GM19239 (cell line): ENCODE measurements around the gene RPS6KA2.

Experiments used
- DNase-seq: peaks from one replicate; pipeline ENCODE4 v3.0.0; 2011; ENCODE audit warnings: low spot score; ENCODE audit not compliant: insufficient read length
- FAIRE-seq: peaks from 2 replicates; lab custom pipeline; 2011; peaks lifted over from hg19 to GRCh38; lab: Jason Lieb, UNC

Gene RPS6KA2

DNA sequence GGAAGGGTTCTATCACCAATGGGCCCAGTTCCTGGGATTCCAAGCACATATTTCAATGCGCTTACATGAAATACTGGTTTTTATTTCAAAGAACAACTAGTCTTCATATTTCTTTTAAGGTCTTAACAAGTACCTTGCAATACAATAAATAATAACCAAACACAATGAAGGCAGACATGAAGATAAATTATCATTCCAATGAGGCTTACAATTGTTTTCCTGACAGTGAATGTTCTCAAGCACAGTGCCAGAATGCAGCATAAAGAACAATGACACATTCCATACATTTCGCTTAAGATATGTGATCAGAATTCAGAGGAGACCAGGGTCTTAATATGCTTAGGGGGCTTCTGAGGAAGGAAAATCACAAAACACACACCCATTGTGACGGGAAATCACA, 66.8 kb downstream of the RPS6KA2 start:
- FAIRE-seq (no peak), DNase-seq (no peak)

DNA sequence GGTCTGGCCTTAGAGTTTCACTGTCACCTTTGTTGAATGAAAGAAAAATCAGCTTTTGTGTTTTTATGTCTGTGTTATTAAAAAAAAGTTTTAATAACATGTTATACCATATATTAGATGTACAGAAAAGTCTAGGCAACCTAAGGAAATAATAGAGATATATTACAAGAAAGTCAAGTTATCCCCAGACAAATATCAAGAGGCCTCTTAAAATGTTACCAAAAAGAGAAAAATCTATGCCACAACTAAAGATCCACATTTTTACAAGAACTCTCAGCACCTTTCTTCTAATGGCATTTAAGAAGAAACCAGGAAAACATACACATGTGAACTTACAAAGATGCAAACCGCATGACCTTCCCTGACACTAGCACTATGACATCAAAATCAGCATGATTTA, 67.4 kb downstream of the RPS6KA2 start:
- no peak for DNase-seq
- FAIRE-seq, result no peak

- DNase-seq (no peak), FAIRE-seq (no peak)
Observed at GRCh38 chr6:166559211-166559610, 67.8 kb downstream of the RPS6KA2 start.

DNA sequence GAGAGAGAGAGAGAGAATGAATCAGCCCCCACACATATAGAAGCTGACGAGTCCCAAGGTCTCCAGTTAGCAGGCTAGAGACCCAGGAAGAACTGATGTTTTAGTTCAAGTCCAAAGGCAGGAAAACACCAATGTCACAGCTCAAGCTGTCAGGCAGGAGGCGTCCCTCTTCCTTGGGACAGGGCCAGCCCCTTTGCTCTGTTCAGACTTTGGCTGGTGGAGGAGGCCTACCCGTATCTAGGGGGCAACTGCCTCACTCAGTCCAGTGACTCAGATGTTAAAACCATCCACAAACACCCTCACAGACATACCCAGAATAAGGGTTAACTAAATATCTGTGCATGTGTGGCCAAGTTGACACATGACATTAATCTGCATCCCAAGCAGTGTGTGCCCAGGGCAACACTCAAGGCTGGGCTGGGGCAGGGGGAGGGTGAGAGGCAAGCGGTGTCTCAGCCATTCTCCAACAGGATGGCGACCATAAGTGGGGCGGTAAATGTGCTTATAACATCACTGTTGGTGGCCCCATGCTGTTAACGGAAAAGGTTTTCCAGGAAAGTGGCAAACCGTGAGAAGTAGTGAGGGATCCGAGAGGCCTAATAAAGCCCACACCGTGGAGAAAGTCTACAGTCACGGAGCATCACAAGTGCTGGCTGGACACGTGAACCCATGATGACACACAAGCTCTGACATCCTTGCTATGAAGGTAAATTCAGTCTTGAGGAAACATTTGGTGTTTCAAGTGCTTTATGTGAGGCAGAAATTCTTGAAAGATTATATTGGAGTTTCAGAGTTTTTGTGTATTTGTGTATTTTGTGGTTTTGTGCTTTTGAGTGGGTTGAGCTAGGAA, 68.7 kb downstream of the RPS6KA2 start:
- no peak for FAIRE-seq
- no peak for DNase-seq

- FAIRE-seq, result no peak
- no peak for DNase-seq
Observed at GRCh38 chr6:166556863-166557322, 70.2 kb downstream of the RPS6KA2 start.

DNA sequence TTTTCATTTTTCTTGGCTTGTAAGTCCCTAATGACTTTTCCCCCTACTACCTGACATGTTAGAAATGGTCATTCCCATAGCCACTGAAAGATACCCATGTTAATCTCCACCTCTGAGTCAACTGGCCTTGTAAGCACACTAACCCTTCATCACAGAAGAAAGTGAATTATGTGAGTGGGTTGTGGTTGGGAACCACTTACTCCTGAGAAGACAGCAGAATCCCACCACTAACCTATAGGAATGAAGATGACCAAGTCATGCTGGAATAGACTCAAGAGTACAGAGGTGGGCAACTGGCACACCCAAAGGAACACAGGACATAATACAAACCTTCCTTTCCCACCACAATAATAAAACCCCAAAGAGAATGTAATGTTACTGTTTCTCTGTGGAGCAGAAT, 70.7 kb downstream of the RPS6KA2 start:
- no peak for FAIRE-seq
- no peak for DNase-seq

DNA sequence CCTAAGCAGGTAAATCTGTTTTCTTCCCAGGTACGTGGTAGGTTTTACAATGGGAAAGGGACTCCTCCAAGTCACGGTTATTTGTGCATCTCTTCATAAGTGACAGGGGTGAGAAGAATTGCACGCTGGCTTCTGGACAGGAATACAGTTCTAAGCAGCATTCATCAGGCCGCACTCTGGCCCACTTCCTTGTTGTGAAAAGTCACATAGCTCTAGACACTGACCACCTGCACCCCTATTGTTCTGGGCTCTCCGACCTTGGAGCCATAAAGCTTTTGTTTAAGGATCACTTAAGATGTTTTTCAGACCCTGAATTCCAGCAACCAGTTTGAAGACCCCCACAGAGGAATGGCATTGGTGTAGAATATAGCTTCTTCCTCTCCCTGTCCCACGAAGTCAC, 72.0 kb downstream of the RPS6KA2 start:
- no peak for FAIRE-seq
- DNase-seq, result no peak

DNA sequence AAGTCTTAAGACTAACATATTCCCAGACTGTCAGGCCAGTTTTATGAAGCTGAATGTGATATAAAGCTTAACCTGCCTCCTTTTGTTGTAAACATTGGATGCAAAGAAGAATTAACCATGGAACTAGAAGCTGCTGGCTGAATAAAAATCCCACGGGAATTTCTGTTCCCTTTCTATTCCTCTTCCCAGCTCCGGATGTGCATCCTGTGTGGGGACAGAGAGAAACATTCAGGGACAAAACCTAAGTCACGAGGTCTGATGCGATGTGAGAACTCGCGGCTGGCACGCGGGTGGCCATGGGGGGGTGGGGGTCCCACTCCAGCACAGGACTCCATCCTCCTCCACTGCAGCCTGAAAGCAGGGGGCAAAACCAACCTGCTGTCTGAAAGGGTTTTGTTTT, 72.7 kb downstream of the RPS6KA2 start:
- no peak for FAIRE-seq
- no peak for DNase-seq

- DNase-seq (no peak), FAIRE-seq (no peak)
Observed at GRCh38 chr6:166553563-166554271, 73.3 kb downstream of the RPS6KA2 start.

DNA sequence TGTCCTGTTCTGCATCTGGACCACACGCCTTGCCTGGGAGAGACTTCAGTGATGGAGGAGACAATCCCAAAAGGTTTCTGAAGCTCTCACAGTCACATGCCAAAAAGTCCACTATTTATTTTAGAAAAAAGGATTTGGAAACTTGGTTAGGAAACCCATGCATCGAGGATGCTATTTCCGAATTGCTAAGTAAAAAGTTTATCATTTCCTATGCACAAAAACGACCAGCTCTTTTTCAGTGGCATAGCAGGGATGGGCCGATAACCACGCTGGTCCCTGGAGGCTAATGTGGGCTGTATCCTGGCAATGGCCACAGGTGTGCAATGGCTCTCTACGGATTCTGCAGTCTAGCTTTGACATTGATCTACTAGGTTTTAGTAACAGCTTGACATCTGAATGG, 74.5 kb downstream of the RPS6KA2 start:
- DNase-seq, result no peak
- no peak for FAIRE-seq

GRCh38 chr6:166551754-166552495, 75.1 kb downstream of the RPS6KA2 start:
- FAIRE-seq (no peak), DNase-seq (no peak)

DNA sequence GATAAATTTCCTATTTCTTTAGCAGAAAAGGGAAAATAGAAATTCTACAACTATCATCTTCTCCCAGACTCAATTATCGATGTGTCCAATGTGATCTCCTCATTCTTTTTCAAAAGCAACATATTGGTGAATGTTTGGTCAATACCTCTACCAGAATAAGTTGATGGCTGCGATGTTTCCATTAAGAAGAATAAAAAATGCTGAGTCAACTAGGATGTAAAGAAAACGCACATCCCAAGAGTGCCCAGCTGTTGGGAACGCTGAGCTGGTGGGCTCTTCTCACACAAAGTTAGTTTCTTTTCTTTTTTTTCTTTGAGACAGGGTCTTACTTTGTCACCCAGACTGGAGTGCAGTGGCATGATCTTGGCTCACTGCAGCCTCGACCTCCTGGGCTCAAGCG, 80.4 kb downstream of the RPS6KA2 start:
- no peak for FAIRE-seq
- DNase-seq, result no peak

DNA sequence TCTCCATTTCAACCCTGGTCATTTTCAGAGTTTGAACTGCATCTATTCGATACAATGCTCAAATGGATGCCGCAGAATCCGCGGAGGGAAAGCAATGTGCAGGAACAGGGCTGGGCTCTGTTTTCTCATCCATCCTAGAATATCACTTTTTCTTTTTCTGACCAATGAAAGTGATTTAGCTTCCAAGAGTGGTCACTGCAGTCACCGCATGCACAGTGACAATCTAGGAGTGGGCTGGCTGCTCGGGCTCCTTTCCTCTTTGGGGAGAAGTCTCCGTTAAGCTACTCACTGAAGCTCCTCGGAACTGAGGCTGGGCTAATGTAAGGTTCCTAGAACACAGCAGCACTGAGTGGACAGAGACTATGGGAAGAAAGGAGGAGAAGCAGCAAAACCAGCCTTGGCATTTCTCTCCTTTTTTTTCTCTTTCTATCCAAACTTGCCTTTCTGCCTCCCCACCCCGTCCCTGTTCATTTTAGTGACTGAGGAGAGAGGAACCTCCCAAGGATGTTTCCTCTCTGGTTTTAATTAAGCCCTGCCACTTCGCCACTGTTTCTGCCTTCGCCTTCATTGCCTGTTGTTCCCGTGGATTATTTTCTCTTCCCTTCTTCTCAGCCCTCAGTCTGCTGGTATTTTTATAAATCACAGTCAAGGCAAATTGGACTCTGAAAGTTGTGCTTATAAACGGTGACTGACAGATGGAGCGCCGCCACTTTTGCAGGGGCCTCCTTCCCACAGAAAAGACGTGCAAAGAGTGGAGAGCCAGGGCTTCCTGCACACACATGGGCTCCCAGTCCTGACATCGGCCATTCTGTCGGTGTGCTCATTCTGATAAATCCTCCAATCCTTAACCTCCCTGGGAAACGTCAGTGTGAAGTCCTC, 81.7 kb downstream of the RPS6KA2 start:
- no peak for FAIRE-seq
- no peak for DNase-seq

DNA sequence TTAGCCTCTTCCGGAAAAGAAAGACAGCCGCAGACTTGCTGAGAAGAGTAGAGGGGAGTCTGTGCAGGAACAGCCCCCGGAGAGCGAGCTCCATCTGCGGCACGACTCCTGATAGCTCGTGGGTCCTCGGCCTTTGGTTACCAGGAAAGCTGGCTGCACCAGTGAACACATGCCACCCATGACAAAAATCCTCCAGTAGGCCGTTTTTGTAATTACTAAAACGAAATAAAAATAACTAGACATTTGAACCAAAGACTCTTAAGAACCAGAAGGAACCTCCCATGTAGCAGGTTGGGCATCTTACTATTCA, 82.8 kb downstream of the RPS6KA2 start:
- no peak for FAIRE-seq

DNA sequence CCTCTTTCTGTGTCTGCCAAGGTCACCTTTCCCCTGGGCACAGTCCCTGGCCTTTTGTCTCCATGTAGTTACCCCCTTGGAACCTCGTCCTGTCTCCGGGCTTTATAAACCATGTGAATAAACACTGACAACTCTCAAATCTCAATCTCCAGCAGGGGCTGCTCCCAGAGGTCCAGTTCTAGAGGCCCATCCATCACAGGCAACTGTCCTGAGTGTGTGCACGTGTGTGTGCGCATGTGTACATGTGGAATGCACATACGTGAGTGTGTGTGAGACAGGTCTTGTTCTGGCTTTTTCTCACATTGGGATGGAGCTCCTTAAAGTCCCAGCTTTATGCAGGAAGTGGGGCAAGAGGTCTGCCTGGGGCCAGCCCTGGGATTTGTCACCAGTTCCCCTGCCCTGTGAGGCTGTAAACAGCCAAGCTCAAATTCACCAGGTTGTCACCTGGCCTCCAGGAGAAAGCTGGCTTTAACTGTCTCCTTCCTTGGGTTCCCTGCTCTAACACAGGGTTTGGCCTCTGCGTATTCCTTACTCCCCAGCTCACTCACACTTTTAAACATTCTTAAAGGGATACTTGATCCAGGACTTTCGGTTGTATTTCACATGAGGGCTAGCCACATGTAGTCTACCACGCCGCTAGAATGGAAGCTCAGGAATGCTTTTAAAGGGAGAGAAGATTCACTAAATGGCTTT, 83.3 kb downstream of the RPS6KA2 start:
- FAIRE-seq (no peak), DNase-seq (no peak)

More for the DNA sequence above, 82.8 kb downstream of the RPS6KA2 start:
- DNase-seq, result no peak

- no peak for FAIRE-seq
Observed at GRCh38 chr6:166542580-166542912, 84.5 kb downstream of the RPS6KA2 start.

GRCh38 chr6:166541876-166542579, 85.0 kb downstream of the RPS6KA2 start:
- peak; percentile 30 for DNase-seq
- FAIRE-seq, result peak; percentile 87

More at GRCh38 chr6:166542580-166542912, 84.5 kb downstream of the RPS6KA2 start:
- no peak for DNase-seq

DNA sequence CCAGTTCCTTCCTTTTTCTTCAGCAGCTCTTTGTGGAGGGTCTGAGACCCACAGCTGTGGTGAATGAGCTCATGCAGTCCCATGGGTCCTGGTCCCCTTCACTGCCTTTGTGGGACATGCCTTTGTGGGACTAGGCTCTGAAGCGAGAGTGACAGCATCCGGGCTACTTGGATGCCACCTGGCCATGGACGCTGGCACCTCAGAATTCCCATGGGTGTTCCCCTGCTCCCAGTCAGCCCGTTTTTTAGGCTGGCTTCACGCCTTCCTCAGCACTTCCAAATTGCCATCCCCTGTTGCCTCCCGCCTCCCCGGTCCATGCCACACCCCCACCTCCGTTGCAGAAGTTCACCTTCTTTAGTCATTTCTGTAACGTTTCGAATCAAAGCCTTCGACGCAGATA, 85.7 kb downstream of the RPS6KA2 start:
- DNase-seq (no peak), FAIRE-seq (no peak)
